Lower leg skin (tissue), 3 donors: Measurements from ENCODE around the gene TENT4A.

Source experiments
- CTCF ChIP-seq, 3 donors: fragments of 450-650 bp; IDR thresholded peaks; one replicate each; pipeline ENCODE4 v1.5.1; 2016; ENCODE audit warnings: antibody characterized with exemption in 3 of 3, mild to moderate bottlenecking in 3 of 3, moderate library complexity in 2 of 3
- POLR2A ChIP-seq, 2 donors: fragments of 450-650 bp; IDR thresholded peaks; one replicate each; pipeline ENCODE4 v1.6.1; 2016 to 2017; ENCODE audit warnings: antibody characterized with exemption in 2 of 2, mild to moderate bottlenecking in 1 of 2, moderate library complexity in 1 of 2

- no peak for TF ChIP-seq CTCF (IDR thresholded peaks at IDR 0.05)
- no peak for TF ChIP-seq POLR2A (IDR thresholded peaks at IDR 0.05)
Observed at GRCh38 chr5:6758706-6759105, 45.5 kb downstream of the TENT4A start.
